CD4-positive, alpha-beta T cell treated with Interleukin-4 for 1 hour (primary cell): ENCODE measurements around the gene U2AF2.

Experiments
- DNase-seq, 2 donors: peaks; one replicate each; pipeline ENCODE4 v3.0.0-alpha.2; 2020 to 2022

U2AF2 gene

DNA sequence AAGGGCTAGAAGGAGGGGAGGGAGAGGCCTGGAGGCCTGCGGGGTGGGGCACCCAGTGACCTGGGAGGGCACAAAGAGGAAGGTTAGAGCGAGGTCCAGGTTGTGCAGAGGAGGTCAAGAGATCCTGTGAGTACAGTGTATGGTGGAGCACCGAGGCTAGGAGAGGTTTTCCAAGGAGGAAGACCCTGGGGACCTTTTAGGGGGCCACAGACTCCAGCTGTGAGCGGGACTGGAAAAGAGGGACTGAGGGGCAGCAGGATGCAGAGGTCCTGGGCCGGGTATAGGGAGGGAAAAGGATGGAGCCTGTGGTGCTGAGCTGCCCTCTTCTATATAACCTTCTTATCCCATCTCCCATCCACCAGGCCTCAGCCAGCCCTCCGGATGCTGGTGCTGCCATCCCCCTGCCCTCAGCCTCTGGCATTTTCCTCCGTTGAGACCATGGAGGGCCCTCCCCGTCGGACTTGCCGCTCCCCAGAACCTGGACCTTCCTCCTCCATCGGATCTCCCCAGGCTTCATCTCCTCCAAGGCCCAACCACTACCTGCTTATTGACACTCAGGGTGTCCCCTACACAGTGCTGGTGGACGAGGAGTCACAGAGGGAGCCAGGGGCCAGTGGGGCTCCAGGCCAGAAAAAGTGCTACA is 10.5 kb upstream of the U2AF2 start:
- DNase-seq: no peak

GRCh38 chr19:55644842-55645511 is 9.9 kb upstream of the U2AF2 start:
- no peak for DNase-seq

- DNase-seq: no peak
Observed at GRCh38 chr19:55645512-55645881, 9.3 kb upstream of the U2AF2 start.

DNA sequence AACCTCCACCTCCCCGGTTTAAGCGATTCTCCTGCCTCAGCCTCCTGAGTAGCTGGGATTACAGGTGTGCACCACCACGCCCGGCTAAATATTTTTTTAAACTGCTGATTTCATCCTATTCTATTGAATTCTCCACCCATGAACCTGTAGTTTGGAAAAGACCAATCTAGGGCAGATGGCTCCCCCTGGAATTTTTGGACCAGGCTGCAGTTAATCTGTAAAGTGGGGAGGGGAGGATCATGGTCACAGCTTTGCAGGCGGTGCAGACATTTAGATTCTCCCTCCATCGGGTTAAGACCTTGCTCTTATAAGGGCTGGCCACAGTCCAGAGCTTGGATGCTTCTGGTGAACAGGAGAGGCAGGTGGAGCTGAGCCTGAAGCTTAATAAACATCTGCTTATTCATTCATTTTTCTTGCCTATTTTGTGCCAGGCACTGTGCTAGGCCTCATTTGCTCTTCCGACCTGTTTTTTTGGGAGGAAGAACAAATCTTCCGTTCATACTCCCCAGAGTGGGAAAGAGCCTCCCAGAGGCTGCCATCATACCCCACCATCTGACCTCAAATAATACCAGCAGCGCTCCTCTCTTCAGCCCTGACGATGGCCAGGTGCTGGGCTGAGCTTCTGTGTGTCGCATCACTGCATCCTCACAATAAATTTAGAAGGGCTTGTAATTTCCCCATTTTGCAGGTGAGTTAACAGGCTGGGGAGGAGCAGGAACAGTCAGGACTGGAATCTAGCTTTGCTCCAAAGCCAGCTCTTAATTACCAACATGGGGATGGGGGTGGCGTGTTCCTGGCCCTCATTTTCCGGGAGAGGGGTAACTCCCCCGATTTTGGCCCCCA is 7.7 kb upstream of the U2AF2 start:
- peak in 1 of 2 donors; percentile 29 for DNase-seq

DNA sequence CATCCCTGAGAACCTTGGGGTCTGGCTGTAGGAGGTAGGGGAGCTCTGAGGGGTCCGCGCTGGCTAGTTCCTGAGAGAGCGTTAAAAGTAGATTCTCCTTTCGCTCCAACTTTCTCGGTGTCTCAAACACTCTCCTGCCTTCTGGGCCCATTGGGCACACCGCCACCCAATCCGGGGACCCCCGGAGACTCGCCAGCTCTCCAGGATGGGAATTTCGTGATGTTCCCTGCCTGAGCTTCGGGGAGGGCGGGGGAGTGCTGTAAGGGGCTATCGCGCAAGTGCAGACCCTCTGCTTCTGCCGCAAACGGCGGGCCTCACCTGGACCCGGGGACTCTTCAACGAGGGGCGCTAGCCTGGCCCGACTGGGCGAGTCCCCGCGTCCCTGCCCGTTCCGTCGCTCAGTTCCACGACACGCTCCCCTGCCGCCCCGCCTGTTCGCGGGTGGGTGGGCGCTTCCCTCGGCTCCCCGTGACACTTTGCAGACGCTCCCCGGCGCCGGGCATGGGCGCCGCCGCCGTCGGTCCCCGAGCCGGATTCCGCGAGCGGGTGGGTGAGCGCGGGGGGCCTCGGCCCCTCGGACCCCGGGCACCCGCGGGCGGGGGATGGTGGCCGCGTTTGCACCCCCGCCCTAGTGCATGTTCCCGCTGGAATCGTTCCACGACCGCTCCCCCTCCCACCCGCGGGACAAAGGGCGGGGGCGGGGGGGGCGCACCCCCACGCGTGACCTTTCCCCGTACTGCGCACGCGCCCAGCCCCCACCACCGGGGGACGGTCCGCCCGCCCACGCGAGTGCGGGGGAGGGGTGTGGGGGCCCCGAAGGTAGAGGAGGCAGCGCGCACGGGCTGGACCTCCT is 6.9 kb upstream of the U2AF2 start, which contains the start of gene CCDC106:
CCDC106 (plus strand) TSS at position 481 of the 853 bp plus-strand sequence. CDS start 835 bp downstream, outside the sequence.
- DNase-seq: peak; percentile 37 to 49

- DNase-seq: no peak
Observed at GRCh38 chr19:55648585-55649267, 6.1 kb upstream of the U2AF2 start.

DNA sequence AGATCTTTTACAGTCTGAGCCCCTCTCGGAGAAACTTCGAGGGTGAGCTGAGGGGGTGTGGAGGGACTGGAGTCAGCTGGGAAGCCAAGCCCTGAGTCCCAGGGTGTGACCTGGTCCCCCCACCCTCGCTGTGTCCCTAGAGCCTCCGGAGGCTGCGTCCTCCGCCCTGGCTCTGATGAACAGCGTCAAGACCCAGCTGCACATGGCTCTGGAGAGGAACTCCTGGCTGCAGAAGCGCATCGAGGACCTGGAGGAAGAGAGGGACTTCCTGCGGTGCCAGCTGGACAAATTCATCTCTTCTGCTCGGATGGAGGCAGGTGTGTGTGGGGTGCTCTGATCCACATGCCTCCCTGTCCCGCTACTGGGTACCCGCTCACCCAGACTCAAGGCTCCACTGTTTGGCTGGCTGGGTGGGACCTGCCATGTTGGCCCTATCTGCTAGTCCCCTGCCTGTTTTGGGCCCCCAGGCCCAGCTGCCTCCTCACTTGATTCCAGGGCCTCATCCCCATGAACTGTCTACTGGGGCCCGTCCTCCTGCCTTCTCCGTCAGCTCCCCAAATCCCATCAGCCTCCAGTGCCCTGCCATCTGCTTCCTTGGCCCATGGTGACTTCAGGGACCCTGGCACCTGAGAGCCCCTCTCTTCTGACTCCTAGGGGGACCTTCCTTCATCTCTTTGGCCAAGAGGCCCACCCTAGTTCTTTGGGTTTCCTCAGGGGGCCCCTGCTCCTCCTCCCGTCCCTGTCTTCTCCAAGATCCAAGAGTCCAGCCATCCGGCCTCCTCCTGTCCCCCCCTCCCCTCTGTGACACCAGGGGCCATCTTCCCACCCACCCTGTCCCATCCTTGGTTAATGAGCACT is 5.3 kb upstream of the U2AF2 start:
- DNase-seq: no peak

GRCh38 chr19:55650126-55650557 is 4.7 kb upstream of the U2AF2 start:
- no peak for DNase-seq

DNA sequence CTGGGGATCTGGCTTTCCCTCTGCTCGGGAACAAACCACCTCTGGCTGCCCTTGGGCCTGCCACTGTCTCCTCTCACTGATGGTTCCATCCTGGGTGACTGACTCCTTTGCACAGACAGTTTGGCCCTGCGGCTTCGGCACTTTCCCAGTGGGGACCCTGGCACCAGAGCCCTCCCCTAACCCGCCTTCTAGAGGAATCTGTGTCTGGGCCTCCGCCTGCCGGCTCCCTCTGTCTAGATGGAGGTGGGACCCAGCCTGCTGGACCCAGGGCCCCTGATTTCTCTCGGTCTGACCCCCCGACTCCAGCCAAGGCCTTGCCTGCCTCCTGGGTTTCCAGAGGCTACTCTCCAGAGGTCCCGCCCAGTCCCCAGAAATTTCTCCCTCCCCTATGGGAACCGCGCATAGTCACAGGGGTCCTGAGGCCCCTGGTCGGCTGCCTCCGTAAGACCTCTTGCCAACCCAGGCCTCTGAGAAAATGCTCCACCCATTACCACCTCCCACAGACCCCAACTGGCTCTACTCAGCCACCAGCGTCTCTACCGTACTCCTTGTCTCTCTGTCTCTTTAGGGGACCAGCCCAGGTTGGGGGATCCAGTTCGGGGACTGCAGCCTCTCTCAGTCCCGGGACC is 4.1 kb upstream of the U2AF2 start:
- DNase-seq: no peak

- DNase-seq: no peak
Observed at GRCh38 chr19:55651236-55651635, 3.6 kb upstream of the U2AF2 start.

GRCh38 chr19:55652311-55653128 is 2.3 kb upstream of the U2AF2 start:
- DNase-seq: no peak

GRCh38 chr19:55653651-55654322 is 1.0 kb upstream of the U2AF2 start:
- DNase-seq: peak; percentile 99 to 100

DNA sequence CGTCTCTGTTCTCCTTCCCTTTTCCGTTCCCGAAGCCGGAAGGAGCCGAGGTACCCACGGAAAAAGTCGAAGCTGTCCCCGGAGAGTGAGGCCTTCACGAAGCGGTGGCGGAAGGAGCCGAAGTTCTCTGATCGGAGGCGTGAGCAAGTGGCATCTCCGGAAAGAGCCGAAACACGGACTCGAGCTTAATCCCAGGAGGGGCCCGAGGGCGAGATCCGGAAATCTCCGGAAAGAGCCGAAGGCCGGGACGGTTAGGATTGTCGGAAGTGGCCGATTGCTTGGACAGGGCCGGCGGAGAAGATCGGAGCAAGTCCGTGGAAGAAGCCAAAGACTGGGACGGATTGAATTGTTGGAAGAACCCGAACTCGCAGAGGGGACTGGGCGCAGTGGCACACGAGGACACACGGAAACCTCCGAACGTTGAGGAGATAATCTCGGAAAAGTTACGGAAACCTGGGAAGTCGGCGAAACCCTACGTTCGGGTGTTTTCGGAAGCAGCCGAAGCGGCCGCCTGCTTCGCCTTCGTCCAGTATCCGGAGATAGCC is 440 bp upstream of the U2AF2 start:
- DNase-seq: peak; percentile 100

- no peak for DNase-seq
Observed at GRCh38 chr19:55655648-55656040, 809 bp downstream of the U2AF2 start.

- DNase-seq: no peak
Observed at GRCh38 chr19:55656552-55656951, 1.7 kb downstream of the U2AF2 start.

GRCh38 chr19:55656988-55657747 is 2.3 kb downstream of the U2AF2 start:
- peak in 1 of 2 donors; percentile 31 for DNase-seq

DNA sequence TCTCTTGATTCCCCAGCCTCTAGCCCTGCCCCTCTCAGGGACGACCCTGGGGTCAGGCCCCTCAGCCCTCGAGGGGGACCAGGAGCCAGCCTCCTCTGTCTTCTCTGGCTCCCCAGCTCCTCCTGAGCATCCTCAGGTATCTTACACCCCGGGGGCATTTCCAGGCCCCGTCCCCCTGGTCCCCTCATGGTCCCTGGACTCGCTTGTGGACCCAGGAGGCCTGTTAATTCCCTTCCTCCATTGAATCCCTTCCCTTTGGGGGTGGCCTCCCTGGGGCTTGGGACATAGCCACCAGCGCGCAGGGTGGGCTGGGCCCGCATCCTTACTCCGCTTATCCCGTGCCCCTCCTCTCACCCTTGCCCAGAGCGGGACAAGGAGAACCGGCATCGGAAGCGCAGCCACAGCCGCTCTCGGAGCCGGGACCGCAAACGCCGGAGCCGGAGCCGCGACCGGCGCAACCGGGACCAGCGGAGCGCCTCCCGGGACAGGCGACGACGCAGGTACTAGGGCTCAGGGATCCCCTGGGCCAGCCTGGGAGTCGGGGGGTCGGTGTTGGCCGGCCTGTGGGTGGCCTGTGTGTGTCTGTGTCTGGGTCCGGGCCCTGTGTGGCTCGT is 4.1 kb downstream of the U2AF2 start:
- no peak for DNase-seq

DNA sequence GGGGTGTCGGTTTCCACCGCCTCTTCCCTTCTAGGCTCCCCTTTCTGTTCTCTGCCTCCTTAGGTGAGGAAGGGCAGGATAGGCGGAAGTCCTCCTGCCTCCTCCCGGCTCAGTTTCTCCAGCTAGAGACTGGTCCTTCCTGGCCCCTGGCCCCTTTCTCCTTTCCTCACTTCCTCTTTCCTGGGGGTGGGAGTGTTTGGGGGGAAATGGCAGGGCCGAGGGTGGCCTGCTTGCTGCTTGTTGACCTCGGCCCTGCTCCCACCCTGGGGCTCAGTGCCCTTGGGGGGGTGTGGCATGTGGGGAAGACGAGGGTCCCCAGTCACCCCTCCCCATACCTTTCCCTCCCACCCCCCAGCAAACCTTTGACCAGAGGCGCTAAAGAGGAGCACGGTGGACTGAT is 5.0 kb downstream of the U2AF2 start:
- no peak for DNase-seq
